ENCODE measurements around the gene ANKFY1.

ANKFY1 gene

GRCh38 chr17:4263282-4264215, at the start of gene ANKFY1:
Gene ANKFY1 (minus strand): TSS chr17:4263979. CDS start chr17:4263941, 38 bp downstream.
- H3K4me1 ChIP-seq (ENCODE audit: low read length), result peaks cover 6% of the 10 kb centered on the region; the same call in 1 of the 2 replicates
- H3K27me3 ChIP-seq (replicated peaks; ENCODE audit: insufficient read depth, low read length), result no peaks in the 10 kb centered on the region
- peak within 1 kb of the TSS; percentile 98 for H3K4me2 ChIP-seq (ENCODE audit: low read depth, low read length)
- peak within 1 kb of the TSS; percentile 98 for H3K4me3 ChIP-seq (ENCODE audit: low read length)
- TF ChIP-seq EZH2 (optimal IDR thresholded peaks at IDR 0.05; ENCODE audit: low read depth, low read length) (no peak), EZH2phosphoT487 (IDR thresholded peaks at IDR 0.05; ENCODE audit: low read length) (no peak), CTCF (IDR thresholded peaks at IDR 0.05; ENCODE audit: low read length) (no peak)
- H3K9me3 ChIP-seq (replicated peaks; ENCODE audit: insufficient read depth, low read length), result no peaks in the 10 kb centered on the region
- no peaks in the 10 kb centered on the region for H4K20me1 ChIP-seq (ENCODE audit: insufficient read depth, low read length)
- peak; percentile 96 for DNase-seq
- H3K9ac ChIP-seq (ENCODE audit: low read length), result peak within 1 kb of the TSS; percentile 98
- H3K9me2 ChIP-seq (replicated peaks; ENCODE audit: insufficient read depth, low read length), result no peaks in the 10 kb centered on the region
- peak within 1 kb of the TSS; percentile 62 for H3K27ac ChIP-seq (ENCODE audit: low read length)
- peaks cover 5% of the 10 kb centered on the region; the same call in 1 of the 2 replicates for H3K36me3 ChIP-seq (replicated peaks; ENCODE audit: insufficient read depth, low read length)
- H3F3A ChIP-seq (ENCODE audit: insufficient read depth, low read length), result peaks cover 31% of the 10 kb centered on the region
- peaks cover 55% of the 10 kb centered on the region for H3K79me2 ChIP-seq (ENCODE audit: low read length)
- peak within 1 kb of the TSS; percentile 85 for H2AFZ ChIP-seq (ENCODE audit: low read length)

- no peak overlapping the region for H3K4me2 ChIP-seq (ENCODE audit: low read depth, low read length)
- no peak overlapping the region for H3K4me3 ChIP-seq (ENCODE audit: low read length)
- H3K36me3 ChIP-seq (replicated peaks; ENCODE audit: insufficient read depth, low read length), result peaks cover 3% of the 10 kb centered on the region; the same call in 1 of the 2 replicates
- peaks cover 6% of the 10 kb centered on the region; the same call in 1 of the 2 replicates for H3F3A ChIP-seq (ENCODE audit: insufficient read depth, low read length)
- H4K20me1 ChIP-seq (ENCODE audit: insufficient read depth, low read length), result peaks cover 58% of the 10 kb centered on the region
- no peaks in the 10 kb centered on the region for H3K27me3 ChIP-seq (replicated peaks; ENCODE audit: insufficient read depth, low read length)
- no peaks in the 10 kb centered on the region for H3K9me3 ChIP-seq (replicated peaks; ENCODE audit: insufficient read depth, low read length)
- TF ChIP-seq EZH2phosphoT487 (IDR thresholded peaks at IDR 0.05; ENCODE audit: low read length), result no peak
- TF ChIP-seq CTCF (IDR thresholded peaks at IDR 0.05; ENCODE audit: low read length), result no peak
- TF ChIP-seq EZH2 (optimal IDR thresholded peaks at IDR 0.05; ENCODE audit: low read depth, low read length), result no peak
- H3K9me2 ChIP-seq (replicated peaks; ENCODE audit: insufficient read depth, low read length), result no peaks in the 10 kb centered on the region
- no peak overlapping the region for H2AFZ ChIP-seq (ENCODE audit: low read length)
- H3K9ac ChIP-seq (ENCODE audit: low read length), result no peak overlapping the region
- H3K79me2 ChIP-seq (ENCODE audit: low read length), result peaks cover 98% of the 10 kb centered on the region
- no peak for DNase-seq
- 0 out of 2 replicates have a peak, but pooled peaks cover 19% of the 10 kb centered on the region for H3K4me1 ChIP-seq (ENCODE audit: low read length)
- no peak overlapping the region for H3K27ac ChIP-seq (ENCODE audit: low read length)
Measured at GRCh38 chr17:4310354-4311060, 46.7 kb upstream of the ANKFY1 start.

GRCh38 chr17:4309897-4310296, 46.1 kb upstream of the ANKFY1 start:
- peaks cover 3% of the 10 kb centered on the region; the same call in 1 of the 2 replicates for H3K36me3 ChIP-seq (replicated peaks; ENCODE audit: insufficient read depth, low read length)
- peaks cover 97% of the 10 kb centered on the region for H3K79me2 ChIP-seq (ENCODE audit: low read length)
- H3K27ac ChIP-seq (ENCODE audit: low read length), result no peak overlapping the region
- H4K20me1 ChIP-seq (ENCODE audit: insufficient read depth, low read length), result peaks cover 63% of the 10 kb centered on the region
- no peaks in the 10 kb centered on the region for H3K9me2 ChIP-seq (replicated peaks; ENCODE audit: insufficient read depth, low read length)
- peaks cover 6% of the 10 kb centered on the region; the same call in 1 of the 2 replicates for H3F3A ChIP-seq (ENCODE audit: insufficient read depth, low read length)
- H3K9me3 ChIP-seq (replicated peaks; ENCODE audit: insufficient read depth, low read length), result no peaks in the 10 kb centered on the region
- no peak for TF ChIP-seq EZH2phosphoT487 (IDR thresholded peaks at IDR 0.05; ENCODE audit: low read length)
- TF ChIP-seq EZH2 (optimal IDR thresholded peaks at IDR 0.05; ENCODE audit: low read depth, low read length), result no peak
- no peak for TF ChIP-seq CTCF (IDR thresholded peaks at IDR 0.05; ENCODE audit: low read length)
- no peak overlapping the region for H3K4me3 ChIP-seq (ENCODE audit: low read length)
- DNase-seq, result no peak
- 0 out of 2 replicates have a peak, but pooled peaks cover 19% of the 10 kb centered on the region for H3K4me1 ChIP-seq (ENCODE audit: low read length)
- no peaks in the 10 kb centered on the region for H3K27me3 ChIP-seq (replicated peaks; ENCODE audit: insufficient read depth, low read length)
- no peak overlapping the region for H2AFZ ChIP-seq (ENCODE audit: low read length)
- no peak overlapping the region for H3K9ac ChIP-seq (ENCODE audit: low read length)
- no peak overlapping the region for H3K4me2 ChIP-seq (ENCODE audit: low read depth, low read length)
